ENCODE results near the gene CACNA2D4.

The CACNA2D4 gene

DNA sequence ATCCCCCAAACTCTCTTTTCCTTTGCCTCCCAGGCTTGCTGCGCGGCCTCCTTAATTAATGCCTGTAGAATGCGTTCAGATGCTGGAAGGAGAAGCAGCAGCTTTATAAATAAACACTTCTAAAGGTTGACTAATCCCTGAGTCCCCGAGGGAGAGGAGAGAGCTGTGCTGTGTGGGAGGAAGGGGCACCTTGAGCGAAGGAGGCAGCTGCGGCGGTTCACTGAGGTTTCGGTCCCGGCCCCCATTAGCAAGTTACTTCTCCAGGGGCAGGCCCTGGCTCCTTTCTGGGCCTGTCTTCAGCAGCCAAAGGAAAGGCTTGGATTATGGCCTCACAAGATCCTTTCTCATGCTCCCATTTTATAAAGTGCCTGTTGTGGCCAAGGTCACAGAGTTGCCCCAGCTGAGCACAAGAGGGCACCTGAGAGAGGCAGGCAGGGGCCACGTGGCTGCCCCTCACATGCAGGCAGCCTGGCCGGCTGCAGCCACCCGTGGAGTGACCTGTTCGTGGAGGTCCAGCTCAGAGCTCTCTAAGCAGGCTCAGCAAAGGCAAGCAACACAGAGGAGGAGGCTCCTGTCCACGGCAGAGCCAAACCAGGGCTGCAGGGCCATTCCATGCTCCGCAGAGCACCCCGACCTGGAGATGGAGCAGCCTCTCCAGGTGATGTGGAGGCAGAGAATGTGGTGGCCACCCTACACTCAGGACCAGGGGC, 15.0 kb upstream of the CACNA2D4 start:
- no peak for DNase-seq (ENCODE audit: low read depth in 3 of 3, low spot score in 1 of 3)

DNA sequence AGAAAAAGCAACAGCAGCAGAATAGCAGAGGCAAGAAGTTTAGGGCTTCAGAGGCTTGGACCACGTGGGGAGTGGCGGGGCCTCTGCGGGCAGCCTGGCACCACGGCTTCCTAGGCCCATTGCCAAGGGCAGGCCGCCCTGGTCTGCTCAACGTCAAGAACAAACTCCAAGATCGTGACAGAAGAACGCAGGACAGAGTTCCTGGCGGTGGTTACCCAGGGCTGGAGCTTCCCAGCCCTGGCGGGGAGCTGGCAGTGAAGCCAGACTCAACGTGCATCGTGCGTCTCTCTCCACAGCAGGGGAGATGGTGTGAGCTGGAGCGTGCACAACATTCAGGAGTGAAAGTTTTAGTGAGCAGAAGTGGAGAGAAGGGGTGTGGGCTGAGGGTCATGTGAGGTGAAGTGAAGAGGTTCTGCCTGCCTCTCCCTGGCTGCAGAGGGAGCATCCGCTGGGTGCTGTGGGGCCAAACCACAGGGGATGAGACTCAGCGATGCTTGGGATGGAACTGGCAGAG, 13.9 kb upstream of the CACNA2D4 start:
- no peak for DNase-seq (ENCODE audit: low read depth in 3 of 3, low spot score in 1 of 3)

DNA sequence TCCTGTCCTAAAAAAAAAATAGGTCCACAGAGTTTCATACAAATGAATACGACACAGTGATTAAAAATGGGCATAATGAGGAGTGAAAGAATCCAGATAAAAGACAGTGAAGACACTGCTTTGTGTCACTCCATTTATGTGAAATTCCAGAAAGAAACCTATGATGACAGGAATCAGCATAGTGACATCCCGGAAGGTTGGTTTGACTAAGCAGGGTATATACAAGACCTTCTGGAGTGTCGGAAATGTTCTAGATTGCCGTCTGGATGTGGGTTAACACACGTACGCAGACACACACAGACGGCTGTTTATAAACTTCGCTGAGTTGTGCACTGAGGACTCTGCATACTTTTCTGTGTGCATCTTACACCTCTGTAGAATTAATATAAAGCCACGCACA, 13.2 kb upstream of the CACNA2D4 start:
- no peak for DNase-seq (ENCODE audit: low read depth in 3 of 3, low spot score in 1 of 3)

DNA sequence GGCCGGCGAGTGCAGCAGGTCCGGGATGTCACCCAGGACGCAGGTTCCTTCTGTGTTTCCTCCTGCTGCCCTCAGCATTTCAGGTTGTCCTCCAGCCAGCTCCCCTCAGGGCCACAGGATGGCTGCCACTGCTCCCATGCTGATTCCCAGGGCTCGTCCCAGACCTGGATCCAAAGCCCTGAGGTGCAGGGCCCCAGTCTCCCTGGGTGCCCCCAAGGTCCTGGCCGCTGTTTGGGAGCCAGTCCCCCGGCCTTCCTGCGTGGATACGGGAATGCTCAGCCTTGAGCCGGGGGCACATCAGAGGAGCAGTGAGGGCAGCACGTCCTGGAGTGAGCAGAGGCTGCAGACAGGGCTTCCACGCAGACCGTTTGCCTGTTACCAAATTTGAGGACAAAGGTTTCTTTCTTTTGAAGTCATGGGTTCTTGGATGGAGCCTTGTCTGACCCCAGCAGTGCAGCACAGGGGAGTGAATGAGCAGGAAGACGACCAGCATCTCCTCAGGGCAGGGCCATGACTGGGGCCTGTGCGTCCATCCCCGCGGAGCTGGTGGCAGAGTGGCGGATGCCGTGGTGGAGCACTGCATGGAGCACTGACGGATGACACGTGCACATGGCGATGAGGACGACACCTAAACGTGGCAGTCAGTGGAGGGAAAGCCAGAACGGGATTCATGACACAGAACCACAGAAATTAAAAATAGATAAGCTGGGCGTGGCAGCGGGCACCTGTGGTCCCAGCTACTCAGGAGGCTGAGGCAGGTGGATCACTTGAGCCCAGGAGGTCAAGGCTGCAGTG, 12.5 kb upstream of the CACNA2D4 start:
- DNase-seq (ENCODE audit: low read depth in 3 of 3, low spot score in 1 of 3) = no peak

DNA sequence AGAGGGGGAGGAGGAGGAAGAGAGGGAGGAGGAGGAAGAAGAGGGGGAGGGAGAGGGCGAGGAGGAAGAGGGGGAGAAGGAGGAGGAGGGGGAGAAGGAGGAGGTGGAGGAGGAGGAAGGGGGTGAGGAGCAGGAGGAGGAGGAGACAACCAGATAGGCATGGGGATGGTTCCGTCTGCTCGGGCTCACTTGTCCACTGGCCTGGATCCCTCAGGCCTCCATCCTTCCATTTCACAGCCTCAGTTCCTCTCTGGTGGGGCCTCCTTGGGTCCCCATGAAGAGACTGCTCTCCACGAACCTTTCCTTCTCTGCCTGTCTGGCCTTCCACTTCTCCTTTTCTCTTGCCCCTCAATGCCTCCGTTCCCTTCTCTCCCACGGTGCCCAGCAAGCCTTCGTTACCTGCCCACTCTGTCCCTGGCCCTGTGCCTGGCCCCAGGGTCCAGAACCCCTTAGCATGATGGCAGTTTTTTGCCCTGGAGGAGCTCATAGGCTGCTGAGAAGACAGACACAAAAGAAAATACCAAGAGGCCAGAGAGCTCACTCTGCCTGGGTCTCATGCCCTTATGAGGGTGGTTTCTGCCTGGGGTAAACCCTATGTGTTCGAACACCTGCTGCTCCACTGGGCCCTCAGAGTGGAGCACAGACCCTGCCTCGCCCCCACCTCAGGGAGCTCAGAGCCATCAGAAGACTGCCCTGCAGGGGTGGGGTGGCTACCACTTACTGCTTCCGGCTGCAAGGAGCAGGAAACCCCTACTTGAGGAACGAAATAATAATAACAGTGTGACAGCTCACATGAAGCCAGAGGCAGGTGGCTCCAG, 11.7 kb upstream of the CACNA2D4 start:
- DNase-seq (ENCODE audit: low read depth in 3 of 3, low spot score in 1 of 3) = no peak

DNA sequence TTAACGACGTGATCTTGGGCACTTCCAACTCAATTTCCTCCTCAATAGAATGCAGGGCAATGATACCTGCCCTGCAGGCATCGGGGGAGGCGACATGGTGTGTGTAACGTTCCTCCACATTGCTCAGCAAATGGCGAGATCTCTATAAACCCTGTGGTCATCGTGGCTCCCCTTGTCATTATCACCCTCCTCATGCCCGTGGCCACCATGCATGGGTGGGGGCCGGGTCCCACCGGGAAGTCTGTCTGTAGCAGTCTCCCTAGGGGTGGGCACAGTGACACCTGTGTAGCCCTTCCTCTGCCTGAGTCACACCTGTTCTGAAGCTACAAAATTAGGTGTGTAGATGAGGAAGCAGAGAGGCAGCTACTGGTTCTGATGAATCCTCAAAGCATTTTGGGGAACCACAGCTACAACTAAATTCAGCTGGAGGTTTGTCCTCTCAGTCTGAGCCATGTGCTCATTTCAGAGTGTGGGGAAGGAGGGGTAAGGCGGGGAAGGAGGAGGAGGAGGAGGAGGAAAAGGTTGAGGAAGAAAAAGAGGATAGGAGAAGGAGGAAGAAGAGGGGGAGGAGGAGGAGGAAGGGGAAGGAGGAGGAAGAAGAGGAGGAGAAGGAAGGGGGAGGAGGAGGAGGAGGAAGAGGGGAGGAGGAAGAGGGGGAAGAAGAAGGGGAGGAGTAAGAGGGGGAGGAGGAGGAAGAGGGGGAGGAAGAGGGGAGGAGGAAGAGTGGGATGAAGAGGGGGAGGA, 11.0 kb upstream of the CACNA2D4 start:
- no peak for DNase-seq (ENCODE audit: low read depth in 3 of 3, low spot score in 1 of 3)

DNA sequence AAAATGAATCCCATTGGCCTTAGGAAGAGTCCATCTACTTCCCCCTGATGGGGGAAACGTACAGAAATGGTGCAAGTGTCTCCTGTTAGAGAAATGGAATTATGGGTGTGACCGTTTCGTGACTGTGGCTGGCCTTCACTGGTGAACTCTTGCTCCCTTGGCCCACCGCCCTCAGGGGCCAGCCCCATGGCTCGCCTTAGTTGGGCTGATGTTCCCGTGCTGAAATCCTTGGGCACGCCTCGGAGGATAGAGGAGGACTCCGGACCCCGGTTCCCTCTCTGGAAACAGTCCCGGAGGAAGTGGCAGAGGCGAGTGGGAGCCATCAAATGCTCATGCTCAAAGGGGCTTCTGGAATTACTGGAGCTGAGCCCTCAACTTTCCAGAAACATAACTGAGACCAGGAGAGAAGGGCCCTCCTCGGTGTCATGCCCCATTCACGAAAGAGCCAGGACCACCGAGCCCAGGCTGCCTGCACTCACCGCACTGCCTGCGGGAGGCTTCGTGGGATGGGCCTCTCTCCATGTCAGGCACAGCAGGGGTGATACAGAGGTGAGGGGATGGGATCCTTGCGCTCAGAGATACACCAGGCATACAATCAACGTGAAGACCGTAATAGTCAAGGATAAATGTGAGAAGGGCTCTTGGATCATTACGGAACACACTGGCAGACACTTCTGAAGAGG, 10.1 kb upstream of the CACNA2D4 start:
- no peak for DNase-seq (ENCODE audit: low read depth in 3 of 3, low spot score in 1 of 3)

DNA sequence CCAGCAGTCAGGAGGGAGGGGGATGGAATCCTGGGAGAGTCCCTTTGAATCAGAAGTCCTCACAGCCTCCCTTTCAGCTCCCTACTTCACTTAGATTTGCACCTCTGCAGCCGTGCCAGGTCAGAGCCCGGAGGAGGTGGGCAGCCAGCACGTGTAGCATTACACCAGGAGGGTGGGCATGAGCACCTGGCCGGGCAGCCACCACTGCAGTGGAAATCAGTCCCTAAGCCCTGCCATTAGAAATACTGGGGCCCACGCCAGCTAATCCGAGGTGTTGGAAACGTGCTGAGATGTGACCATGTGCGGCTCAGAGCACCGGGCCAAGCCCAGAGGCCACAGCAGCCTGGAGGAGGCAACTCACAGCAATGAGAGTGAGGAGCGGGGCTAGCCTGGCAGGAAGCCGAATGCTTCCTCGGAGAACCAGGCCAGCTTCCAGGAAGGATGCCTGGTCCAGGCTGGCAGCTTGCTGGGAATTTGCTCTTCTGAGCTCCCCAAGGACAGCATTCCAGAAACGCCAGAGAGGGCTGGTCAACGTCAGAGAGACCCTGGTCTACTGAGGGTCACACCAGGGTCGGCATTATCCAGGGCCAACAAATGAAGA, 9.4 kb upstream of the CACNA2D4 start:
- no peak for DNase-seq (ENCODE audit: low read depth in 3 of 3, low spot score in 1 of 3)

DNA sequence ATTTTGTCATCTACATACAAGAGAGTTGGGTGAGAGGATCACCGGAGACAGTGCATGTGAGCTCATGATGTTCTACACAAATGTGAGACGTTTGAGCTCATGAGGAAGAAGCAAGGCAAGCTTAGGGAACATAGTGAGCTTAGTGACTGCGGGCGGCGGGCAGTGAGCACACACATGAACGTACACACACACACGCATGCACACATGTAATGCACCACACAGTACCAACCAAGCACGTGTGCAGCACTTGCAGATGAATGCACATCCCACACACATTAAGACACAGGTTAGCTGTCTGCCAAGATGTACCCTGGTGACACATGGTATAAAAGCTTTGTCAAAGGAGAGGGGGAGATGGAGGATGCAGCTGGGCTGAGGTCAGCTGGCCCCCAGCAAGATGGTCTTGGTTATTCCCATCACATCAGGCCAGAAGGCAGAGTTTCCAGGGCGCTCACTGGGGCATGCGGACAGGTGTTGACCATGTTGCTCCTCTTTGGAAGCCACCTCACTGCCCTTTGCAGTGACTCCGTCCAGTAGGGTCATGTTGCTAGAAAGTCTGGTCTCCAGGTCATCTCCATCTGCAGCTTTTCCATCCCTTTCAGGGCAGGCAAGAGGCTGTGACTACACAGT, 8.7 kb upstream of the CACNA2D4 start:
- DNase-seq (ENCODE audit: low read depth in 3 of 3, low spot score in 1 of 3) = no peak

DNA sequence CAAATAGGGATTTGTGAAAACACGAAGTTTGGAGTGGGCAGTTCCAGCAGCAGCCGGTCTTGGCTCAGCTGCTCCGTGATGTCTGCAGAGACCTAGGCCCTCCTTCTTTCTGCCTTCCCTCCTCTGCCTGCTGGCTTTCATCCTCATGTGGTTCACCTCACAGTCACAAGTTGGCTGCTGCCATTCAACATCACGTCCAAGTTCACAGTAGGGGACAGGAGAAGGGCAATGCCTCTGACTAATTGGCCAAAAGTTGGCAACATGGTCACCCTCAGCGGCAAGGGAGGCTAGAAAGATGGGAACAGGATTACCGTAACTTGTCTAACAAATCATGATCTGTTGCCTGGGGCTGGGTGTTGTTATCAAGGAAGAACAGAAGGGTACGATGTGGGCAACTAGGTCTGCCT, 7.8 kb upstream of the CACNA2D4 start:
- DNase-seq (ENCODE audit: low read depth in 3 of 3, low spot score in 1 of 3) = no peak

DNA sequence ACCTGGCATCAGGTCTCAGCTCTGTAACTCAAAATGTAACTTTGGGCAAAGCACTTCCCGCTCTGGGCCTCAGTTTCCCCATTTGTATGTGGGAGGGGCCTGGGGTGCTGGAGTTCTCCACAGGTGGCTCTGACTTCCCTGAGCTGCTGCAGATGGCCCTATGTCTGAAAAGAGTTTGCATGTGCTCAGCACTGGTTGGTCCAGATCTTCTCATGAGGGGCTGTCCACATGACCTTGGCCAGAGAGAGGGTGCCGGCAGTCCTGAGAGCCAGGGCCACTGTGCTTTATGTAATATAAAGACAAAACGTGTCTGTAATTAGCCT, 7.2 kb upstream of the CACNA2D4 start:
- no peak for DNase-seq (ENCODE audit: low read depth in 3 of 3, low spot score in 1 of 3)

DNA sequence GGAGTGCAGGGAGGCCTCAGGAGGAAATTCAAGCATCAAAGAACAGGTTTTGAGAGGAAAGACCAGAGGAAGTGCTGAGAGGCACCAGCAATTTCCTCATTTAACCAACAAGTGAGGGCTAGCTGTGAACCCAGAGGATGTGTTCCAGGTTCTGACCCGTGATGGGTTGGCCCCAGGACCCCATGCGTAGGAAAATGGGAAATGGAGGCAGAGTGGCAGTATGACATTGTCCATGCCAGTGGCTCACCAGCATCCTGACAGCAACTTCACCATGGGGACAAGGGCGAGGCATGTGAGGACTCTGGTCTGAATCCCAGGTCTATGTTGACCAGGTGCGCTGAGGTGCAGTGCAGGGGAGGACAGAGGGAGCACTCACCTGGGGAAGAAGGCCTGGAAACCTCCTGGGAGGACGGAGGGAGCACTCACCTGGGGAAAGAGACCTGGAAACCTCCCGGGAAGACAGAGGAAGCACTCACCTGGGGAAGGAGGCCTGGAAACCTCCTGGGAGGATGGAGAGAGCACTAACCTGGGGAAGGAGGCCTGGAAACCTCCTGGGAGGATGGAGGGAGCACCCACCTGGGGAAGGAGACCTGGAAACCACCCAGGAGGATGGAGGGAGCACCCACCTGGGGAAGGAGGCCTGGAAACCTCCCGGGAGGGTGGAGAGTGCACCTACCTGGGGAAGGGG, 6.7 kb upstream of the CACNA2D4 start:
- no peak for DNase-seq (ENCODE audit: low read depth in 3 of 3, low spot score in 1 of 3)

DNA sequence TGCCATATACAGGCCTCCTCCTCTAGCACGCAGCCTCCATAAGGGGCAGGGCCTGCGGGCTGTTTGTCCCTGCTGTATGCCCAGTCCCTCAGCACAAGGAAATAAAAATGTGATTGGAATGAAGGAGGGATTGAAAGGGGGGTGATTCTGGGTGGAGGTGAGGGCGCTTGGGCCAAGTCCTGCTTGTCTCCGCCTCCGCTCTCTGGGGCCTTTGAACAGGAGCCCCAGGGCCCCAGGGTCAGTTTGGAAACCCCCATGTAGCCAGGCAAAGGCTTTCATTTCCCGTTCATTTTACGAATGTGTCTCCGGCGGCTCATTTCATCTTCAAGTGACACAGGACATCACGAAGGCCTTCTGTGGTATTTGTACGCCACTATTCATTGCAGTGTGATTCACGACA, 4.5 kb upstream of the CACNA2D4 start:
- DNase-seq (ENCODE audit: low read depth in 3 of 3, low spot score in 1 of 3) = no peak

DNA sequence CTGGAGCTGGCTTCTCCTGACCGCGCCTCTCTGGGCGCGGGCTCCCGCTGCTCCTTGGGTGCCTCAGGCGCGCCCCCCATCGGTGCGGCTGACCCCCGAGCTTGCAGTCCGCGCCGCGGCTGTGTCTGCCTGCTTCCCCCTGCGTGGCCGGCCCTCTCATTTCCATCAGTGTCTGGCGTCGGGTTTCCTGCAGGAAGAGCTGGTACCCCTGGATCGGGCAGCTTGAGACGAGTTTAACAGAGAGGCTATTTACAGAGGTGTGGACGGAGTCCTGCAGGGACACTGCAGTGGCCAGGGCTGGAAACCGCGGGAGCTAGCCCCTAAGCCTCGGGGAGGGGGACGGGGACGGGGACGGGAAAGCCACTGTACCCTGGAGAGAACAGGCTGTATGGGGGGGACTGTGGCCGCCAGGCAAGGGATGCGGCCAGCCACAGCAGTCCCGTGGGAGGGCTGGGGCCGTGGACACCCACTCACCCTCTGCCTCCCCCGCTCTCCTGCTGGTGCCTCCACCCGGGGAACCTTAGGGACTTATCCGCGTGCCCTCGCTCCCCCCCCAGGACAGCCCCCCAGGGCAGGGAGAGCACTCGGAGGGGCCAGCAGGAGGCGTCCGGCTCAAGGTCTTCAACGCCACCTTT, 3.7 kb upstream of the CACNA2D4 start:
- DNase-seq (ENCODE audit: low read depth in 3 of 3, low spot score in 1 of 3) = no peak

DNA sequence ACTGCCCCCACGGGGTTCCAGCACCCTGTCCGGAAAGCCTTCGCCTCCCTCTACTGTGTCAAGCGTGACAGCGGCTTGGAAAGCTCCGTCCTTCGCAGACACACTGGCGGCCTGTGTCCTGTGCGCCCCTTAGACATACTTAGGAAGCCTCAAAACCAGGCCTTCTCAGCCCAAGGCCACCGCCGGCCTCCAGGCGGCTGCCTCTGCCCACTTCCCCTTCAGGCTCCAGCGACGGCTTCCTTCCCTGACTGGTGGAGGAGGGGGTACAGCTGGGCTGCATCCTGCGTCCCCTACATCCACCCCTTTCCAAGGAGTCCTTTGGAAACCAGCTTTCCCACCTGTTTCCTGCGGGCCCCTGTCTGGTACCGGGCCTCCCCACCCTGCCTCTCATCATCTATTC, 2.5 kb upstream of the CACNA2D4 start:
- DNase-seq (ENCODE audit: low read depth in 3 of 3, low spot score in 1 of 3) = no peak

DNA sequence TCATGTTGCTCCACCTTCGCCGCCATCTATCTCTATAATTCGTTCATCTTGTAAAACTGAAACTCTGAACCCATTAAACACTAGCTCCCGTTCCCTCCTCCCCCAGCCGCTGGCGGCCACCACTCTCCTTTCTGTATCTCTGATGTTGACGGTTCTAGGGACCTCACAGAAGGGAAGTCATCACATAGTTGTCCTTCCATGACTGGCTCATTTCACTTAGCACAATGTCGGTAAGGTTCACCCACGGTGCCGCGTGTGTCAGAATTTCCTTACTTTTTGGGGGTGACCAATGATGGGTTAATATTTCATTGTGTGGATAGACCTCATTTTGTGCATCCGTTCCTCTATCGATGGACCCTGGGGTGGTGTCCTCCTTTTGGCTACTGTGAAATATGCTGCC, 2.0 kb upstream of the CACNA2D4 start:
- DNase-seq (ENCODE audit: low read depth in 3 of 3, low spot score in 1 of 3) = no peak

DNA sequence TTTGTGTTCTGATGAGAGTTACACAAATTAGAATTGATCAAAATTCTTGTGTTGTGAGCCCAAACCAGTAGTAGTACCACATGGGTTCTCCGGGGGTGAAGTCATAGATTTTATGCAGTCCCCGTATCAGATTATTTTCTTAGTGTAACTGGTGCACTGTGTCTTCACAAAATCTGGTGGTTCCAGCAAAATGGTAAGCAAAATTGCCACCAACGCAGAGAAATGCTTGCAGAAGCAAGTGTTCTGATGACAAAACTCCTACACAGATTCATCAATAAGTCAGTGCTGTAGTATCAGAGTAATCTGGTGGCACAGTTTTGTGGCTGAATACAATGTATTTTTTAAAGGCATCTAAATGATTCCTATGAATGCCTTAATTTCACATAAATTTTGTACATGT, 1.3 kb upstream of the CACNA2D4 start:
- no peak for DNase-seq (ENCODE audit: low read depth in 3 of 3, low spot score in 1 of 3)

DNA sequence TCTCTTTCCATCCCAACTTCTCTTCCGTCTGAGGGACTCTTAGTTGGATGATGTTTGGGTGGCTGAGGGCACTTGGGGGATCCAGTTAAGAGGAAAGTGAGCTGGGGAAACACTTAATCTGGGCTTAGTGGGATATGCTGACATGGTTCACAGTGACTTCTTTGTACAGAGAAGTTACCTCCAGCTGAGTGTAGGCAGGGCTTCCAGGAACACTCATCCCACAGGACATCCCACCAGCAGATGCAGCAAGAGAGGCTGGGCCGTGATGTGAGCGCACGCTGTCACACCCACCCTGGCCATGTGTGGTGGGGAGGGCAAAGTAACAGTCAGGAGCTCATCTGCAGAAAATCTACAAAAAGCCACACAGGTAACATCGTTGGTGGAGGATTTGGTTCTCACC, 832 bp upstream of the CACNA2D4 start:
- DNase-seq (ENCODE audit: low read depth in 3 of 3, low spot score in 1 of 3) = no peak

DNA sequence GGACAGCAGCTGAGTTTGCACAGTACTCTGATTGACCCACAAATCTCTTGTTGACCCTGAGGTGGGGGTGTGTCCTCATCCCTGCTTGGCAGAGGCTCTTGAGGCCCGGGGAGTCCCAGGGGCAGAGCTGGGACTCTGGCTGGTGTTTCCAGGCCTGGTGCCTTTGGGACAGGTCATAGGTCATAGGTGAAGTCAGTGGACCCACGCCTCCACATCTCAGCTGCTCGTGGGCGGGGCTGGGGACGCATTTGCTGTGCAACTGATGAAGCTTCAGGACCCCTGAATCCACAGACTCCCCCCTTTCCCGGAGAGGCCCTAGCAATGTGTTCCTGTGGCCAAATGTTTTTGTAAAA, 408 bp upstream of the CACNA2D4 start:
- DNase-seq (ENCODE audit: low read depth in 3 of 3, low spot score in 1 of 3) = no peak
